GM12878 (cell line): Measurements from ENCODE around the gene ZNF407. TPM values are rescaled to one million over a fixed set of nuclear protein-coding genes. Genes with fewer than 3 reads are reported as not detected.

Source experiments
- ATAC-seq: fragments of 200-7000 bp; cut with Tn5 transposase; 3 replicates; pipeline ENCODE4 v1.9.1; 2020; ENCODE audit warnings: mild to moderate bottlenecking, moderate library complexity
- BruUV-seq: library from RNA; stranded (reverse); fragments of 400-500 nt; replicated peaks from 2 replicates; lab custom pipeline; 2021; lab: Mats Ljungman, UMichigan
- CTCF ChIA-PET: fragments of 300-600 bp; sonication (Branson Sonifier 250); formaldehyde crosslinking; extraction: SDS; loops from one replicate; lab custom pipeline; 2021; ENCODE audit warnings: inconsistent platforms; lab: Yijun Ruan, JAX
- POLR2A ChIA-PET: fragments of 350-600 bp; formaldehyde crosslinking; extraction: SDS; loops from one replicate; lab custom pipeline; 2021; ENCODE audit warnings: inconsistent platforms; lab: Charles Lee
- RAD21 ChIA-PET: fragments of 300-600 bp; sonication (Branson Sonifier 250); formaldehyde crosslinking; loops from one replicate; lab custom pipeline; 2023; ENCODE audit warnings: antibody characterized with exemption; ENCODE audit not compliant: unreplicated experiment; lab: Charles Lee
- SMC1A ChIA-PET: fragments of 300-600 bp; sonication (Branson Sonifier 250); formaldehyde crosslinking; loops from one replicate; lab custom pipeline; 2023; ENCODE audit not compliant: unreplicated experiment, uncharacterized antibody; lab: Charles Lee
- DNase-seq: peaks from one replicate; pipeline ENCODE4 v3.0.0-alpha.2; 2011; ENCODE audit warnings: low read depth, low spot score
- FAIRE-seq: peaks from 3 replicates; lab custom pipeline; 2011; peaks lifted over from hg19 to GRCh38; lab: Jason Lieb, UNC
- H2AFZ ChIP-seq: 2 replicates; pipeline ENCODE4 v1.6.0; 2011; ENCODE audit warnings: low read depth, low read length, control low read depth; ENCODE audit not compliant: control insufficient read depth
- H3K27ac ChIP-seq: 2 replicates; pipeline ENCODE4 v1.5.1; 2011; ENCODE audit warnings: control low read depth; ENCODE audit not compliant: control insufficient read depth, insufficient read depth
- H3K27me3 ChIP-seq, 2 experiments: replicated peaks in 1 of 2; 2 replicates each; pipeline versions ENCODE4 v1.6.0 to v1.6.1; 2011; ENCODE audit warnings: low read length in 1 of 2; ENCODE audit not compliant: control insufficient read depth in 2 of 2, insufficient read depth in 2 of 2
- H3K36me3 ChIP-seq, 2 experiments: 2 replicates each; pipeline ENCODE4 v1.5.1; 2011; ENCODE audit warnings: low read length in 1 of 2; ENCODE audit not compliant: control insufficient read depth in 2 of 2, insufficient read depth in 2 of 2
- H3K4me1 ChIP-seq: 2 replicates; pipeline ENCODE4 v1.6.1; 2011; ENCODE audit warnings: mild to moderate bottlenecking, low read length, moderate library complexity, mixed read lengths; ENCODE audit not compliant: control insufficient read depth, insufficient read depth
- H3K4me2 ChIP-seq: 2 replicates; pipeline ENCODE4 v1.6.0; 2011; ENCODE audit warnings: control low read depth; ENCODE audit not compliant: control insufficient read depth, insufficient read depth
- H3K4me3 ChIP-seq: fragments of 200-600 bp; sonication (generic); 2 replicates; pipeline ENCODE4 v1.5.1; 2016
- H3K79me2 ChIP-seq: 2 replicates; pipeline ENCODE4 v1.6.0; 2011; ENCODE audit warnings: low read length; ENCODE audit not compliant: control insufficient read depth, insufficient read depth
- H3K9ac ChIP-seq: 2 replicates; pipeline ENCODE4 v1.8.0; 2011; ENCODE audit warnings: low read length, control low read depth, mixed read lengths; ENCODE audit not compliant: control insufficient read depth, insufficient read depth
- H3K9me3 ChIP-seq: replicated peaks from 3 replicates; pipeline ENCODE4 v1.5.1; 2011; ENCODE audit warnings: mild to moderate bottlenecking, low read length; ENCODE audit not compliant: control insufficient read depth, insufficient read depth
- H4K20me1 ChIP-seq: 2 replicates; pipeline ENCODE4 v1.6.0; 2011; ENCODE audit not compliant: control insufficient read depth, insufficient read depth
- ATF7 ChIP-seq: fragments of 450-650 bp; IDR thresholded peaks from 2 replicates; pipeline ENCODE4 v1.6.1; 2016; ENCODE audit warnings: low read depth, mild to moderate bottlenecking
- CREM ChIP-seq: IDR thresholded peaks from 2 replicates; pipeline ENCODE4 v1.6.1; 2014; ENCODE audit warnings: antibody characterized with exemption, low read depth
- CTCF ChIP-seq, 3 experiments: IDR thresholded peaks in 2 of 3; conservative IDR thresholded peaks in 1 of 3; 2 replicates each; pipeline ENCODE4 v1.5.1; 2011; ENCODE audit warnings: low read depth in 3 of 3, low read length in 3 of 3, mild to moderate bottlenecking in 3 of 3, control low read depth in 2 of 3, moderate library complexity in 2 of 3, inconsistent platforms in 1 of 3, mixed read lengths in 1 of 3; ENCODE audit not compliant: control insufficient read depth in 2 of 3, insufficient read depth in 1 of 3; ENCODE audit errors: extremely low read depth in 1 of 3
- KLF5 ChIP-seq: fragments of 450-650 bp; IDR thresholded peaks from 2 replicates; pipeline ENCODE4 v1.6.1; 2014; ENCODE audit warnings: mild to moderate bottlenecking; ENCODE audit not compliant: partially characterized antibody
- POLR2AphosphoS2 ChIP-seq: IDR thresholded peaks from 2 replicates; pipeline ENCODE4 v1.6.1; 2011; ENCODE audit warnings: low read depth, mild to moderate bottlenecking, low read length, improper control_type of control experiment, moderate library complexity
- WGBS: methylation state at CpG from one replicate; pipeline ENCODE4 v1.1.6; 2016; ENCODE audit warnings: low lambda C conversion rate; ENCODE audit not compliant: insufficient replicate concordance, insufficient coverage; ENCODE audit errors: missing lambda C conversion rate; 5-methylcytosine and 5-hydroxymethylcytosine counted together
- in situ Hi-C: fragments of 300-500 bp; cut with MboI; formaldehyde crosslinking; loops from 9 replicates; pipeline ENCODE4 v1.14.3; 2018; ENCODE audit warnings: mixed read lengths
- intact Hi-C: fragments of 100-400 bp; cut with micrococcal nuclease; formaldehyde crosslinking; loops from one replicate; pipeline ENCODE4 v1.14.2; 2022; ENCODE audit not compliant: unreplicated experiment
- polyA plus RNA-seq, 11 experiments: library from polyadenylated mRNA; depleted of rRNA in 4 of 11; unstranded in 6 of 11; stranded (reverse) in 5 of 11; fragments of >200 nt; fragmentation: Nextera tagmentation in 4 of 11; fragmentation: Illumina TruSeq in 1 of 11; extraction: Ambion mirVana in 4 of 11; extraction: Trizol in 1 of 11; gene quantifications; 1 replicate in 1 of 11; 2 replicates in 10 of 11; pipeline versions ENCODE4 v1.2.1 to v1.2.3, GENCODE V29; 2011 to 2016; ENCODE audit warnings: inconsistent platforms in 2 of 11, missing spikeins in 2 of 11, low read depth in 1 of 11
- total RNA-seq, 4 experiments: library from RNA; depleted of rRNA in 3 of 4; stranded (reverse); fragments of >200 nt in 3 of 4; fragmentation: Illumina TruSeq in 1 of 4; extraction: Trizol in 1 of 4; gene quantifications; 2 replicates each; pipeline versions ENCODE4 v1.2.1 to v1.2.3, GENCODE V29; 2013 to 2021

The ZNF407 gene
- total and polyA plus RNA-seq, 10 of the 15 experiments (the other 5 are each of a cell fraction or from before 2014, with no cell fraction given): 0.69 to 11.6 (median 5.3) TPM

- intact Hi-C loops: no loop called here
- no peak for DNase-seq
- BruUV-seq: no TSS peak
These were observed 101.8 kb downstream of the ZNF407 start for GRCh38 chr18:74699455-74699854.

More at GRCh38 chr18:74699455-74699854, 101.8 kb downstream of the ZNF407 start:
- ATAC-seq (no peak), FAIRE-seq (no peak)
- no peak overlapping the region for H3K4me3 ChIP-seq
- H3K79me2 ChIP-seq: no peaks in the 10 kb centered on the region
- H3K27ac ChIP-seq: no peak overlapping the region
- H3K4me2 ChIP-seq: no peak overlapping the region
- ChIA-PET RAD21 (no interaction called here), SMC1A (interaction anchor here (1.0 kb wide), 1 partner anchor 264 kb away, joined by 4 read pairs; no protein-coding TSS in a partner anchor)
- 93% methylated on average over 3 of the region's 3 CpGs for WGBS
- no peaks in the 10 kb centered on the region for H4K20me1 ChIP-seq
- no peaks in the 10 kb centered on the region for H3K4me1 ChIP-seq
- TF ChIP-seq CTCF (IDR thresholded peaks at IDR 0.05 in 2 of 3, conservative IDR thresholded peaks at IDR 0.05 in 1 of 3; ENCODE audit: control insufficient read depth in 2 of 3, extremely low read depth in 1 of 3, insufficient read depth in 1 of 3, low read depth in 3 of 3, low read length in 3 of 3): no peak
- TF ChIP-seq CREM: no peak
- no peak for TF ChIP-seq POLR2AphosphoS2
- TF ChIP-seq ATF7: no peak
- TF ChIP-seq KLF5: no peak
- TF ChIP-seq, all 136 proteins: peak for 0
- no peaks in the 10 kb centered on the region for H3K36me3 ChIP-seq
- POLR2A ChIA-PET: no interaction called here
- H2AFZ ChIP-seq: no peak overlapping the region
- in situ Hi-C loops: no loop called here
- no peak overlapping the region for H3K9ac ChIP-seq
- no peaks in the 10 kb centered on the region for H3K27me3 ChIP-seq
- CTCF ChIA-PET: no interaction called here
- no peaks in the 10 kb centered on the region for H3K9me3 ChIP-seq
